DND-41 (cell line): ENCODE measurements around the gene SMAGP.

Experiments
- ATAC-seq: fragments of 200-7000 bp; cut with Tn5 transposase; 3 replicates; pipeline ENCODE4 v1.9.1; 2021; ENCODE audit warnings: low read depth; ENCODE audit not compliant: insufficient read depth
- DNase-seq: peaks from one replicate; pipeline ENCODE4 v3.0.0-alpha.2; 2020
- H2AFZ ChIP-seq: 2 replicates; pipeline ENCODE4 v1.6.0; 2012; ENCODE audit warnings: low read depth, low read length
- H3K27ac ChIP-seq: 2 replicates; pipeline ENCODE4 v1.5.1; 2012; ENCODE audit warnings: low read length, inconsistent platforms
- H3K27me3 ChIP-seq: fragments of 200-600 bp; sonication (generic); 2 replicates; pipeline ENCODE4 v1.6.0; 2012; ENCODE audit warnings: low read length, mild to moderate bottlenecking, inconsistent platforms; ENCODE audit not compliant: insufficient read depth, poor library complexity
- H3K36me3 ChIP-seq: 2 replicates; pipeline ENCODE4 v1.5.1; 2012; ENCODE audit warnings: low read length, inconsistent platforms; ENCODE audit not compliant: insufficient read depth
- H3K4me1 ChIP-seq: 2 replicates; pipeline ENCODE4 v1.5.1; 2012; ENCODE audit warnings: mild to moderate bottlenecking, low read length; ENCODE audit not compliant: insufficient read depth
- H3K4me2 ChIP-seq: 2 replicates; pipeline ENCODE4 v1.6.0; 2012; ENCODE audit warnings: mild to moderate bottlenecking, moderate library complexity, low read length, inconsistent platforms; ENCODE audit not compliant: insufficient read depth
- H3K4me3 ChIP-seq, 2 experiments: fragments of 200-600 bp in 1 of 2; shearing (Covaris generic) in 1 of 2; 2 replicates each; pipeline ENCODE4 v1.5.1; 2012 to 2016; ENCODE audit warnings: inconsistent platforms in 2 of 2, low read length in 2 of 2, mild to moderate bottlenecking in 2 of 2, low read depth in 1 of 2, moderate library complexity in 1 of 2
- H3K79me2 ChIP-seq: 2 replicates; pipeline ENCODE4 v1.6.0; 2012; ENCODE audit warnings: low read length, inconsistent platforms; ENCODE audit not compliant: insufficient read depth
- H3K9ac ChIP-seq: 2 replicates; pipeline ENCODE4 v1.6.0; 2012; ENCODE audit warnings: low read depth, mild to moderate bottlenecking, inconsistent platforms, low read length, moderate library complexity
- H3K9me3 ChIP-seq: 2 replicates; pipeline ENCODE4 v1.5.1; 2012; ENCODE audit warnings: low read length, moderate library complexity, mild to moderate bottlenecking, inconsistent platforms; ENCODE audit not compliant: insufficient read depth, severe bottlenecking
- H4K20me1 ChIP-seq: 2 replicates; pipeline ENCODE4 v1.6.0; 2012; ENCODE audit warnings: low read length; ENCODE audit not compliant: insufficient read depth
- TF ChIP-seq, protein P1 (sequence below): IDR thresholded peaks from 2 replicates; pipeline ENCODE4 v1.5.1; 2012; ENCODE audit warnings: borderline replicate concordance, low read length, moderate library complexity, mild to moderate bottlenecking; ENCODE audit not compliant: poor library complexity, severe bottlenecking; ENCODE audit errors: extremely low read depth

Gene SMAGP

DNA sequence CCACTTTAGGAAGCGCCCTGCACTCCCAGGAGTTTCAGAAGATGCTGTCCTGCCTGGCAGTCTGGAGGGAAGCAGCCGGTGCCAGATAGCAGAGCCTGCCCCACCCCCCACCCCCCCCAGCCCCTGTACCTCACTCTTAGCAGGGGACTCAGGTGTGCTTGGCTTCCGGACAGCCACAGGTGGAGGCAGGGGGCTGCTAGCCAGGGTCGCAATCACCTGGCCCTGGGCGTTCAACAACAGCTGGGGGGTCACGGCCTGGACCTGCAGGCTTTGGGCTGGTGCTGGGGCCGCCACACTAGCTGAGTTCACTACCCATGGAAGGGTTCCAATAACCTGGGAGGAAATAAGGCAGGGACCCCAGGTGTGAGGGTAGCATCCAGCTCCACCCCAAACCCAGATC, 74.4 kb downstream of the SMAGP start:
- no peaks in the 10 kb centered on the region for H3K9me3 ChIP-seq
- H3K4me2 ChIP-seq = no peak overlapping the region
- H3K27me3 ChIP-seq = no peaks in the 10 kb centered on the region
- TF ChIP-seq, protein P1, sequence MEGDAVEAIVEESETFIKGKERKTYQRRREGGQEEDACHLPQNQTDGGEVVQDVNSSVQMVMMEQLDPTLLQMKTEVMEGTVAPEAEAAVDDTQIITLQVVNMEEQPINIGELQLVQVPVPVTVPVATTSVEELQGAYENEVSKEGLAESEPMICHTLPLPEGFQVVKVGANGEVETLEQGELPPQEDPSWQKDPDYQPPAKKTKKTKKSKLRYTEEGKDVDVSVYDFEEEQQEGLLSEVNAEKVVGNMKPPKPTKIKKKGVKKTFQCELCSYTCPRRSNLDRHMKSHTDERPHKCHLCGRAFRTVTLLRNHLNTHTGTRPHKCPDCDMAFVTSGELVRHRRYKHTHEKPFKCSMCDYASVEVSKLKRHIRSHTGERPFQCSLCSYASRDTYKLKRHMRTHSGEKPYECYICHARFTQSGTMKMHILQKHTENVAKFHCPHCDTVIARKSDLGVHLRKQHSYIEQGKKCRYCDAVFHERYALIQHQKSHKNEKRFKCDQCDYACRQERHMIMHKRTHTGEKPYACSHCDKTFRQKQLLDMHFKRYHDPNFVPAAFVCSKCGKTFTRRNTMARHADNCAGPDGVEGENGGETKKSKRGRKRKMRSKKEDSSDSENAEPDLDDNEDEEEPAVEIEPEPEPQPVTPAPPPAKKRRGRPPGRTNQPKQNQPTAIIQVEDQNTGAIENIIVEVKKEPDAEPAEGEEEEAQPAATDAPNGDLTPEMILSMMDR = no peak
- H2AFZ ChIP-seq = no peak overlapping the region
- no peak overlapping the region for H3K27ac ChIP-seq
- ATAC-seq (no peak), DNase-seq (no peak)
- no peaks in the 10 kb centered on the region for H3K36me3 ChIP-seq
- no peak overlapping the region for H3K9ac ChIP-seq
- no peak overlapping the region for H3K4me3 ChIP-seq
- no peaks in the 10 kb centered on the region for H4K20me1 ChIP-seq
- H3K79me2 ChIP-seq = no peaks in the 10 kb centered on the region
- no peaks in the 10 kb centered on the region for H3K4me1 ChIP-seq
